SK-N-SH (cell line): ENCODE measurements around the gene MYBBP1A. TPM values are rescaled to one million over a fixed set of nuclear protein-coding genes. Genes with fewer than 3 reads are reported as not detected.

ENCODE experiments used
- CTCF ChIA-PET: fragments of 300-600, 350-600 bp; formaldehyde crosslinking; extraction: SDS; loops from one replicate; lab custom pipeline; 2021; lab: Yijun Ruan, JAX
- POLR2A ChIA-PET: fragments of 350-600 bp; sonication (Branson Sonifier 250); formaldehyde crosslinking; extraction: SDS; loops from one replicate; lab custom pipeline; 2020; ENCODE audit warnings: antibody characterized with exemption, inconsistent platforms; lab: Yijun Ruan, JAX
- DNase-seq: peaks from one replicate; pipeline ENCODE4 v3.0.0; 2012
- H2AFZ ChIP-seq: fragments of 200-600 bp; sonication (generic); 2 replicates; pipeline ENCODE4 v1.8.1; 2016; ENCODE audit warnings: antibody characterized with exemption, mild to moderate bottlenecking, low read depth
- H3F3A ChIP-seq: fragments of 200-600 bp; sonication (generic); replicated peaks from 2 replicates; pipeline ENCODE3; 2016; ENCODE audit warnings: antibody characterized with exemption, mild to moderate bottlenecking; ENCODE audit not compliant: insufficient read depth
- H3K27ac ChIP-seq, 2 experiments: fragments of 200-500 bp in 1 of 2; fragments of 200-600 bp in 1 of 2; sonication (Bioruptor generic) in 1 of 2; sonication (generic), shearing (Covaris generic) in 1 of 2; 2 replicates each; pipeline versions ENCODE4 v1.5.1 to v1.6.1; 2014 to 2016; ENCODE audit warnings: low read depth in 2 of 2, inconsistent platforms in 1 of 2, low read length in 1 of 2, mild to moderate bottlenecking in 1 of 2, mixed read lengths in 1 of 2
- H3K27me3 ChIP-seq: fragments of 200-600 bp; sonication (generic), shearing (Covaris generic); 2 replicates; pipeline ENCODE4 v1.6.1; 2016; ENCODE audit warnings: mixed run types; ENCODE audit not compliant: insufficient read depth
- H3K36me3 ChIP-seq, 2 experiments: fragments of 200-500 bp in 1 of 2; fragments of 200-600 bp in 1 of 2; sonication (Bioruptor generic) in 1 of 2; sonication (generic) in 1 of 2; replicated peaks in 1 of 2; 2 replicates each; pipeline versions ENCODE3 to v1.5.1; 2014 to 2016; ENCODE audit warnings: low read length in 1 of 2, mild to moderate bottlenecking in 1 of 2; ENCODE audit not compliant: insufficient read depth in 2 of 2, control insufficient read depth in 1 of 2
- H3K4me1 ChIP-seq, 2 experiments: fragments of 200-500 bp in 1 of 2; fragments of 200-600 bp in 1 of 2; sonication (Bioruptor generic) in 1 of 2; sonication (generic), shearing (Covaris generic) in 1 of 2; 2 replicates each; pipeline versions ENCODE4 v1.5.1 to v1.6.1; 2014 to 2016; ENCODE audit warnings: low read depth in 1 of 2, low read length in 1 of 2, mixed run types in 1 of 2; ENCODE audit not compliant: insufficient read depth in 2 of 2, control insufficient read depth in 1 of 2
- H3K4me2 ChIP-seq: fragments of 200-600 bp; sonication (generic), shearing (Covaris generic); 2 replicates; pipeline ENCODE4 v1.6.1; 2017; ENCODE audit warnings: mixed run types
- H3K4me3 ChIP-seq, 2 experiments: fragments of 200-500 bp in 1 of 2; fragments of 200-600 bp in 1 of 2; sonication (Bioruptor generic) in 1 of 2; sonication (generic), shearing (Covaris generic) in 1 of 2; 2 replicates each; pipeline versions ENCODE4 v1.5.1 to v1.8.1; 2014 to 2016; ENCODE audit warnings: low read depth in 2 of 2, inconsistent platforms in 1 of 2, low read length in 1 of 2, mild to moderate bottlenecking in 1 of 2, mixed read lengths in 1 of 2, moderate library complexity in 1 of 2
- H3K79me2 ChIP-seq: fragments of 200-600 bp; sonication (generic); 2 replicates; pipeline ENCODE4 v1.8.1; 2017; ENCODE audit warnings: mild to moderate bottlenecking; ENCODE audit not compliant: insufficient read depth
- H3K9ac ChIP-seq: fragments of 200-600 bp; sonication (generic); 2 replicates; pipeline ENCODE4 v1.6.1; 2017; ENCODE audit warnings: mixed run types
- H3K9me2 ChIP-seq: fragments of 200-600 bp; sonication (generic); 2 replicates; pipeline ENCODE4 v1.6.1; 2017; ENCODE audit warnings: mixed run types
- H3K9me3 ChIP-seq: fragments of 200-600 bp; sonication (generic); 2 replicates; pipeline ENCODE4 v1.6.1; 2017; ENCODE audit warnings: mixed run types, mild to moderate bottlenecking, moderate library complexity
- H4K20me1 ChIP-seq: fragments of 200-600 bp; sonication (generic); 2 replicates; pipeline ENCODE4 v1.6.1; 2017; ENCODE audit warnings: mild to moderate bottlenecking, mixed run types; ENCODE audit not compliant: insufficient read depth
- FOSL2 ChIP-seq: IDR thresholded peaks from 2 replicates; pipeline ENCODE4 v1.4.0; 2012; ENCODE audit warnings: low read depth, mild to moderate bottlenecking, moderate library complexity, borderline replicate concordance
- MEF2A ChIP-seq: IDR thresholded peaks from 2 replicates; pipeline ENCODE4 v1.4.0; 2012; ENCODE audit warnings: low read depth, borderline replicate concordance
- REST ChIP-seq: IDR thresholded peaks from 2 replicates; pipeline ENCODE4 v1.6.1; 2012; ENCODE audit warnings: mild to moderate bottlenecking, low read depth, low read length, moderate library complexity
- SMC3 ChIP-seq: IDR thresholded peaks from 2 replicates; pipeline ENCODE4 v1.6.1; 2012; ENCODE audit warnings: low read depth, low read length, improper control_type of control experiment
- TCF12 ChIP-seq: IDR thresholded peaks from 2 replicates; pipeline ENCODE4 v1.4.0; 2012
- TEAD4 ChIP-seq: IDR thresholded peaks from 2 replicates; pipeline ENCODE4 v1.4.0; 2012; ENCODE audit warnings: mild to moderate bottlenecking, borderline replicate concordance; ENCODE audit not compliant: insufficient read depth
- WGBS: methylation state at CpG from one replicate; pipeline ENCODE4 v1.1.6; 2017; ENCODE audit warnings: low lambda C conversion rate; 5-methylcytosine and 5-hydroxymethylcytosine counted together
- polyA plus RNA-seq, 3 experiments: library from polyadenylated mRNA; depleted of rRNA; stranded (reverse); fragments of >200 nt; gene quantifications; 2 replicates each; pipeline ENCODE4 v1.2.3, GENCODE V29; 2012

The MYBBP1A gene
- polyA plus RNA-seq, 1 of the 3 experiments (the other 2 are of a cell fraction): 93.0 TPM

GRCh38 chr17:4497101-4497824 lies 57.9 kb downstream of the MYBBP1A start:
- Histone ChIP-seq H3F3A (peaks cover 5% of the 10 kb centered on the region), H3K27ac (no peak overlapping the region), H3K9me3 (no peaks in the 10 kb centered on the region), H3K4me2 (peak overlapping the region; percentile 60; the same call in 1 of the 2 replicates), H3K4me3 (no peak overlapping the region), H3K36me3 (no peaks in the 10 kb centered on the region), H3K79me2 (no peaks in the 10 kb centered on the region), H3K9ac (no peak overlapping the region), H3K27me3 (peaks cover 35% of the 10 kb centered on the region), H3K4me1 (peaks cover 0 to 3% of the 10 kb centered on the region in 2 experiments; a peak in 1 of 4 replicates), H3K9me2 (no peaks in the 10 kb centered on the region), H2AFZ (no peak overlapping the region), H4K20me1 (0 out of 2 replicates have a peak, but pooled peaks cover 7% of the 10 kb centered on the region)
- WGBS: 43% methylated on average over 15 of the region's 23 CpGs
- CTCF ChIA-PET: interaction anchor here (0.9 to 1.3 kb wide), 2 partner anchors 9 to 76 kb away, joined by 3 to 4 read pairs; no protein-coding TSS in a partner anchor
- DNase-seq: no peak
- POLR2A ChIA-PET: no interaction called here
- TF ChIP-seq TCF12 (peak; percentile 28; the same call in 1 of the 2 replicates), FOSL2 (peak; percentile 61), SMC3 (no peak)

GRCh38 chr17:4492721-4493561 lies 62.2 kb downstream of the MYBBP1A start:
- Histone ChIP-seq H3K9me2 (no peaks in the 10 kb centered on the region), H3K9me3 (no peaks in the 10 kb centered on the region), H4K20me1 (0 out of 2 replicates have a peak, but pooled peaks cover 7% of the 10 kb centered on the region), H3K79me2 (no peaks in the 10 kb centered on the region), H3K4me1 (no peaks in the 10 kb centered on the region), H3K27me3 (peaks cover 3% of the 10 kb centered on the region; the same call in 1 of the 2 replicates), H3K9ac (no peak overlapping the region), H3K36me3 (no peaks in the 10 kb centered on the region), H3K4me2 (no peak overlapping the region), H3F3A (peaks cover 5% of the 10 kb centered on the region), H3K27ac (no peak overlapping the region), H2AFZ (no peak overlapping the region), H3K4me3 (no peak overlapping the region)
- WGBS: 56% methylated on average over 20 of the region's 20 CpGs
- POLR2A ChIA-PET: no interaction called here
- TF ChIP-seq TEAD4: no peak
- peak; percentile 94 for TF ChIP-seq REST
- no peak for TF ChIP-seq TCF12
- no peak for TF ChIP-seq MEF2A
- DNase-seq: no peak
- CTCF ChIA-PET: interaction anchor here (0.9 to 3.6 kb wide), 3 partner anchors 72 to 93 kb away, joined by 3 to 13 read pairs (median 4); no protein-coding TSS in a partner anchor
